Common myeloid progenitor, CD34-positive (primary cell): ENCODE measurements around the gene NPFFR1.

ENCODE experiments used
- CTCF ChIA-PET: fragments of 350-600 bp; sonication (Branson Sonifier 250); formaldehyde crosslinking; loops from one replicate; lab custom pipeline; 2021; ENCODE audit warnings: antibody characterized with exemption; lab: Charles Lee
- POLR2A ChIA-PET: fragments of 350-600 bp; sonication (Branson Sonifier 250); formaldehyde crosslinking; loops from one replicate; lab custom pipeline; 2021; ENCODE audit warnings: antibody characterized with exemption; lab: Charles Lee
- DNase-seq, 3 donors: peaks; one replicate each; pipeline versions ENCODE4 v3.0.0 to v3.0.0-alpha.2; 2013
- H3K27ac ChIP-seq, 2 experiments: 1 replicate in 1 of 2; 2 replicates in 1 of 2; pipeline ENCODE4 v1.7.0; 2013; ENCODE audit warnings: inconsistent platforms in 2 of 2, low read length in 2 of 2, mild to moderate bottlenecking in 2 of 2, low read depth in 1 of 2, moderate library complexity in 1 of 2; ENCODE audit not compliant: severe bottlenecking in 2 of 2, insufficient read depth in 1 of 2, poor library complexity in 1 of 2
- H3K27me3 ChIP-seq, 5 experiments: replicated peaks in 2 of 5; 1 replicate in 3 of 5; 2 replicates in 2 of 5; pipeline versions ENCODE4 v1.6.1 to v1.7.0; 2013; ENCODE audit warnings: low read length in 4 of 5, mild to moderate bottlenecking in 2 of 5, moderate library complexity in 2 of 5, inconsistent platforms in 1 of 5; ENCODE audit not compliant: insufficient read depth in 5 of 5, control insufficient read depth in 4 of 5
- H3K36me3 ChIP-seq, 4 experiments: 1 replicate in 2 of 4; 2 replicates in 2 of 4; pipeline versions ENCODE4 v1.6.1 to v1.7.0; 2013; ENCODE audit warnings: low read length in 3 of 4, control low read depth in 1 of 4, mild to moderate bottlenecking in 1 of 4; ENCODE audit not compliant: control insufficient read depth in 4 of 4, insufficient read depth in 4 of 4
- H3K4me1 ChIP-seq, 4 experiments: 1 replicate in 3 of 4; 2 replicates in 1 of 4; pipeline versions ENCODE4 v1.6.1 to v1.7.1; 2013; ENCODE audit warnings: low read length in 3 of 4, mild to moderate bottlenecking in 3 of 4, control low read depth in 1 of 4, inconsistent platforms in 1 of 4, moderate library complexity in 1 of 4; ENCODE audit not compliant: control insufficient read depth in 4 of 4, insufficient read depth in 4 of 4; ENCODE audit errors: control extremely low read depth in 1 of 4
- H3K4me3 ChIP-seq, 7 experiments: 1 replicate in 4 of 7; 2 replicates in 3 of 7; pipeline versions ENCODE4 v1.5.1 to v1.7.0; 2013; ENCODE audit warnings: mild to moderate bottlenecking in 7 of 7, low read length in 6 of 7, moderate library complexity in 6 of 7, inconsistent platforms in 2 of 7, low read depth in 2 of 7, control low read depth in 1 of 7; ENCODE audit not compliant: insufficient read depth in 4 of 7, control insufficient read depth in 1 of 7; ENCODE audit errors: extremely low read depth in 1 of 7
- H3K9me3 ChIP-seq, 5 experiments: 1 replicate in 4 of 5; 2 replicates in 1 of 5; pipeline versions ENCODE4 v1.6.1 to v1.7.1; 2013; ENCODE audit warnings: low read length in 4 of 5, mild to moderate bottlenecking in 2 of 5, inconsistent platforms in 1 of 5, low read depth in 1 of 5, moderate library complexity in 1 of 5; ENCODE audit not compliant: control insufficient read depth in 4 of 5, insufficient read depth in 2 of 5; ENCODE audit errors: control extremely low read depth in 1 of 5
- WGBS: methylation state at CpG from one replicate; pipeline ENCODE4 v1.1.5; 2013; ENCODE audit not compliant: insufficient coverage; 5-methylcytosine and 5-hydroxymethylcytosine counted together

NPFFR1 gene

DNA sequence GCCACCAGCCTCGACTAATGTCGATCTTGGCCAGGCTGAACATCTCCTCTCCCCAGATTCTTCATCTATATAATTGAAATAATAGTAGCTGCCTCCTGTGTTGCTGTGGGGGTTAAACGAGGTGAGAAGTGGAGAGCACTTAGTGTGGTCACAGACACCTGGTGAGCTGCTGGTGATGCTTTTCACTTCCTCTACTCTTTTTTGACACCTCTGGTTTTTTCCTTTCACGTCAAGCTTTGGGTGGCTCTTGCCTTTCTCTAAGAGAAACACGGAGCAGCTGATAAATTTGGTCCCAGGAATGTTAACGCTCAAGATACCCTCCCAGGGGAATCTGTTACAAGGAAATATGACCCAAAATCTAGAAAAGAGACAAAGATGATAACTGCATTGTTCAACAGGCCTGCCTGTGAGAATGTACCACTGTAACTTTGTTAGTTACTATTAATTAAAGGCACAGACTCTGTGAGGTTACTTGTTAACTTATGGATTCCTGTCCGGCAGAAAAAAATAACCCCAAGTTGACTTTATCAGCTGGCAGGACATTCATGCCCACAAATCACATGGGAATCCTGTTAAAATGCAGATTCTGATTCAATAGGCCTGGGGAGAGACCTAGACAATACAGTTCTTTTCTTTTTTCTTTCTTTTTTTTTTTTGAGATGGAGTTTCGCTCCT, 9.5 kb upstream of the NPFFR1 start:
- Histone ChIP-seq H3K9me3 (no peaks in the 10 kb centered on the region), H3K27ac (no peak overlapping the region), H3K36me3 (no peaks in the 10 kb centered on the region), H3K27me3 (peaks cover 0 to 15% (median 0%) of the 10 kb centered on the region in 5 experiments), H3K4me1 (peaks cover 0 to 21% (median 15%) of the 10 kb centered on the region in 4 experiments), H3K4me3 (no peak overlapping the region)
- no peak for DNase-seq
- 96% methylated on average over 4 of the region's 8 CpGs for WGBS
- CTCF ChIA-PET = interaction anchor here (0.6 to 1.2 kb wide), 2 partner anchors 16 to 117 kb away, joined by 4 read pairs; no protein-coding TSS in a partner anchor
- POLR2A ChIA-PET = no interaction called here

DNA sequence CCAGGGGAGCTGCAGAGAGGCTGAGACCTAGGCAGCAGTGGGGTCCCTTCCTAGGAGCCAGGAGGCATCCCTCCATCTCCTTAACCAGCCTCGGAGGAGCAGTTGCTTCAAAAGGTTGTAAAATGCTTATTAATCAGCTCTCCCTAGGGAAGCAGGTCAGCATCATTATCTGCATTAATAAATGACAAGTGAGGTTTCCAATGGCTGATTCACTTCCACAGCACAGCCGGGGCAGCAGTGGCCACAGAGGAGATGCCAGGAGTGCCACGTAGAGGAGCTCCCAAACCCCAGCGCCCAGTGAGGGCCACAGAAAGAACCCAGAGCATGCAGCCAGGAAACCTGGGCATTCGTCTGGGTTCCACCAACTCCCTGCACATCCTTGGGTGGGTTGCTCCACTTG, 8.2 kb upstream of the NPFFR1 start:
- Histone ChIP-seq H3K4me3 (no peak overlapping the region), H3K4me1 (peaks cover 0 to 17% (median 12%) of the 10 kb centered on the region in 4 experiments), H3K27ac (no peak overlapping the region), H3K9me3 (no peaks in the 10 kb centered on the region), H3K36me3 (no peaks in the 10 kb centered on the region), H3K27me3 (peaks cover 0 to 18% (median 2%) of the 10 kb centered on the region in 5 experiments)
- CTCF ChIA-PET = interaction anchor here (1.0 to 1.4 kb wide), 5 partner anchors 16 to 90 kb away, joined by 3 to 4 read pairs (median 3); no protein-coding TSS in a partner anchor
- POLR2A ChIA-PET = no interaction called here
- WGBS = 94% methylated on average over 4 of the region's 5 CpGs
- DNase-seq = no peak

DNA sequence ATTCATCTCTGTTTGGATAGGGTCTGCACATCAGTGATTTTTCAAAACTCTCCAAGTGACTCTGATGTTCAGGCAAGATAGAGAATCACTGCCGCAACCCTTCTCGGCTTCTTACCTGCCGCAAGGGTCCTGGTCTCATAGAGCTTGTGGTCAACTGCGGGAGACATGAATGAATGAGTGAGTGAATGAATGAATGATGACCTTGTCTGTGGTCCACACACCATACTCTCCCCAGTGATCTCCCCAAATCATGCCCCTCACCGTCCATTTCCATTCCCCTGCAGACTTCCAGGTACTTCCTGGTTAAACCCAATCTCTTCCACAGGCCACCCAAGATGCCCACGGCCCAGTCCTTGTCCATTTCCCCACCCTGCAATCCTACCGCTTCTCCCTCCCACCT, 5.9 kb upstream of the NPFFR1 start:
- POLR2A ChIA-PET = no interaction called here
- Histone ChIP-seq H3K9me3 (no peaks in the 10 kb centered on the region), H3K27me3 (peaks cover 6 to 24% (median 13%) of the 10 kb centered on the region in 5 experiments), H3K36me3 (no peaks in the 10 kb centered on the region), H3K4me3 (no peak overlapping the region), H3K27ac (no peak overlapping the region), H3K4me1 (no peaks in the 10 kb centered on the region)
- no peak for DNase-seq
- CTCF ChIA-PET = interaction anchor here (0.5 to 1.7 kb wide), 3 partner anchors 32 to 850 kb away, joined by 3 to 4 read pairs (median 4); no protein-coding TSS in a partner anchor
- WGBS = 95% methylated on average over 6 of the region's 7 CpGs

DNA sequence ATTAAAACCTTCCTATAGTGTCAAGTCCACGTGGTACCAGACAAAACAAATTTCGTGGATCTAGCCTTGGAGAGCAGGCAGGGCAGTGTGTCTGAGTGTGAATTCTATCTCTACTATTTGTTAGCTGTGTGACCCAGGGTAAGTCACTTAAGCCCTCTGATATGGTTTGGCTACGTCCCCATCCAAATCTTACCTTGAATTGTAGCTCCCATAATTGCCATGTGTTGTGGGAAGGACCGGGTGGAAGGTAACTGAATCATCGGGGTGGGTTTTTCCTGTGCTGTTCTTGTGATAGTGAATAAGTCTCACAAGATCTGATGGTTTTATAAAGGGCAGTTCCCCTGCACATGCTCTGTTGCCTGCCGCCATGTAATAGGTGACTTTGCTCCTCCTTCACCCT, 2.8 kb upstream of the NPFFR1 start:
- no peak overlapping the region for H3K27ac ChIP-seq
- WGBS = 100% methylated on average over 3 of the region's 6 CpGs
- H3K4me1 ChIP-seq = peaks cover 0 to 8% (median 5%) of the 10 kb centered on the region in 4 experiments
- no peaks in the 10 kb centered on the region for H3K36me3 ChIP-seq
- CTCF ChIA-PET = interaction anchor here (0.8 kb wide), 1 partner anchor 78 kb away, joined by 3 read pairs; no protein-coding TSS in a partner anchor
- H3K27me3 ChIP-seq = peaks cover 21 to 44% (median 27%) of the 10 kb centered on the region in 5 experiments
- DNase-seq = no peak
- H3K4me3 ChIP-seq = no peak overlapping the region
- POLR2A ChIA-PET = no interaction called here
- H3K9me3 ChIP-seq = peaks cover 0 to 4% (median 0%) of the 10 kb centered on the region in 5 experiments

DNA sequence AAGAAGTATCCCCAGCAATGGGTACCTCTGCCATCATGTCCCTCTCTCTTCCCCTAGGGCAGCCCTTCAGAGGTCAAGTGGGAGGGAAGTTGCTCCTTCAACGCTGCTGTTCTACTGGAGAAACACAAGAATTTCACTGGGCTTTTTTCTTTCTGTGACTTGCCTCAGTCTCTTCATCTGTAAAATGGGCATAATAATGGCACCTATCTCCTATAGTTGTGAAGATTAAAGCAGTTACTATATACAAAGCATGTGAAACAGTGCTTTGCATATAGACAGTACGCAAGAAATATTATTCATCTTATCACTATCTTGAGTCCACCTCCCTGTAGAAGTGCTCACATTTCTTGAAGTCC, 1.6 kb upstream of the NPFFR1 start:
- H3K36me3 ChIP-seq = no peaks in the 10 kb centered on the region
- H3K27me3 ChIP-seq = peaks cover 21 to 55% (median 25%) of the 10 kb centered on the region in 5 experiments
- DNase-seq = no peak
- peaks cover 0 to 4% (median 0%) of the 10 kb centered on the region in 5 experiments for H3K9me3 ChIP-seq
- POLR2A ChIA-PET = no interaction called here
- no peak overlapping the region for H3K4me3 ChIP-seq
- WGBS = 100% methylated on average over 1 of the region's 2 CpGs
- H3K4me1 ChIP-seq = peaks cover 0 to 8% (median 5%) of the 10 kb centered on the region in 4 experiments
- H3K27ac ChIP-seq = no peak overlapping the region
- CTCF ChIA-PET = interaction anchor here (0.6 to 1.5 kb wide), 2 partner anchors 10 to 79 kb away, joined by 3 to 5 read pairs; no protein-coding TSS in a partner anchor

DNA sequence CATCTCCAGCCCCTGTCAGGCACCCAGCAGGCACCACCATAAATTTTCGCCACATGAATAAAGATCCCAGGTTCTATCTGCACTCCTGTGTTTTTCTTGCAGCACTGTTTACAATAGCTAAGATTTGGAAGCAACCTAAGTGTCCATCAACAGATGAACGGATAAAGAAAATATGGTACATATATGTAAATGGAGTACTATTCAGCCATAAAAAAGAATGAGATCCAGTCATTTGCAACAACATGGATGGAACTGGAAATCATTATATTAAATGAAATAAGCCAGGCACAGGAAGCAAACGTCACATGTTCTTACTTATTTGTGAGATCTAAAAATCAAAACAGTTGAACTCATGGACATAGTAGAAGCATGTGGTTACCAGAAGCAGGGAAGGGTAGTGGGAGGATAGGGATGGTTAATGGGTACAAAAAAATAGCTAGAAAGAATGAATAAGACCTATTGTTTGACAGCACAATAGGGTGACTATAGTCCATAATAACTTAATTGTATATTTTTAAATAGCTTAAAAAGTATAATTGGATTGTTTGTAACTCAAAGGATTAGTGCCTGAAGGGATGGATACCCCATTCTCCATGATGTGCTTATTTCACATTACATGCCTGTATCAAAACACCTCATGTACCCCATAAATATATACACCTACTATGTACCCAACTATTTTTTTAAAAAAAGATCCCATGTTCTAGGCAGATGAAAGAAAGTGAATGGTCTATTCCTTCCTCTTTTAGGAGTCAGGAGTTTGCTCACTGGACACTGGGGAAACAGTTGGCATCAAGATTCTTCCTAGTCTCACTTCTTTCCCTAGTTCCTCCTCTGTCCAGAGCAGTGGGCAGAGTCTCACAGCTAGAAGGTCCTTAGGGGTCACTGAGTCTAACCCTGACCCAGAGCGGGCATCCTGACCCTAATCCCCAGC, 1.0 kb upstream of the NPFFR1 start:
- POLR2A ChIA-PET = no interaction called here
- H3K27ac ChIP-seq = no peak overlapping the region
- peaks cover 0 to 4% (median 0%) of the 10 kb centered on the region in 5 experiments for H3K9me3 ChIP-seq
- H3K4me3 ChIP-seq = no peak overlapping the region
- peaks cover 0 to 8% (median 5%) of the 10 kb centered on the region in 4 experiments for H3K4me1 ChIP-seq
- CTCF ChIA-PET = interaction anchor here (0.6 to 1.5 kb wide), 3 partner anchors 11 to 79 kb away, joined by 3 to 5 read pairs (median 4); no protein-coding TSS in a partner anchor
- DNase-seq = no peak
- no peaks in the 10 kb centered on the region for H3K36me3 ChIP-seq
- H3K27me3 ChIP-seq = peaks cover 21 to 57% (median 25%) of the 10 kb centered on the region in 5 experiments
- 63% methylated on average over 3 of the region's 4 CpGs for WGBS
